ENCODE results near the gene NPDC1.
A peak's percentile ranks its signal among the peaks of the same experiment; 100 is the strongest.
"Not testable (repeated sequence)": the region's sequence is repeated elsewhere in the genome, so short reads cannot be mapped to it uniquely, and the experiment has no call there.

Gene NPDC1

GRCh38 chr9:137038916-137039315, 7.1 kb downstream of the NPDC1 start:
- DNase-seq: no peak

GRCh38 chr9:137037483-137037882, 8.5 kb downstream of the NPDC1 start:
- no peak for DNase-seq

GRCh38 chr9:137037035-137037434, 8.9 kb downstream of the NPDC1 start:
- no peak for DNase-seq

GRCh38 chr9:137035937-137036336, 10.0 kb downstream of the NPDC1 start:
- no peak for DNase-seq

GRCh38 chr9:137035507-137035834, 10.5 kb downstream of the NPDC1 start:
- DNase-seq: no peak

GRCh38 chr9:137034709-137035506, 11.1 kb downstream of the NPDC1 start:
- peak; percentile 67 to 86 (median 78) for DNase-seq

GRCh38 chr9:137034039-137034708, 11.8 kb downstream of the NPDC1 start:
- DNase-seq: peak in 1 of 6 experiments; percentile 43

GRCh38 chr9:137033481-137033880, 12.5 kb downstream of the NPDC1 start:
- DNase-seq: not testable (repeated sequence)

- no peak for DNase-seq
Measured at GRCh38 chr9:137032858-137033257, 13.1 kb downstream of the NPDC1 start.

GRCh38 chr9:137031904-137032640, 13.9 kb downstream of the NPDC1 start, which contains the start of gene FUT7:
Gene FUT7 (minus strand): TSS chr9:137032088. CDS start chr9:137031991, 97 bp downstream.
- DNase-seq: no peak

- peak in 1 of 6 experiments; percentile 13 for DNase-seq
Measured at GRCh38 chr9:137030538-137031527, 15.1 kb downstream of the NPDC1 start.

GRCh38 chr9:137030006-137030405, 16.0 kb downstream of the NPDC1 start:
- no peak for DNase-seq

GRCh38 chr9:137029058-137029936, 16.7 kb downstream of the NPDC1 start:
- DNase-seq: peak; percentile 20 to 63 (median 52)

GRCh38 chr9:137028263-137029057, 17.5 kb downstream of the NPDC1 start:
- DNase-seq: peak; percentile 35 to 64 (median 59)

- peak in 1 of 6 experiments; percentile 47 for DNase-seq
Measured at GRCh38 chr9:137027369-137028262, 18.4 kb downstream of the NPDC1 start, which contains the start of gene ABCA2. Gene ABCA2 (minus strand): TSS chr9:137028237. CDS start chr9:137028140, 97 bp downstream.

- DNase-seq: no peak
Measured at GRCh38 chr9:137026828-137027227, 19.1 kb downstream of the NPDC1 start.

- no peak for DNase-seq
Measured at GRCh38 chr9:137026384-137026783, 19.6 kb downstream of the NPDC1 start.

GRCh38 chr9:137025517-137025966, 20.4 kb downstream of the NPDC1 start:
- DNase-seq: no peak

- no peak for DNase-seq
Measured at GRCh38 chr9:137023583-137023991, 22.4 kb downstream of the NPDC1 start.
